Colonic mucosa (tissue), 4 donors: ENCODE measurements around the gene PPP2R5B. TPM values are rescaled to one million over a fixed set of nuclear protein-coding genes. Genes with fewer than 3 reads are reported as not detected.

Source experiments
- DNase-seq: peaks from one replicate; pipeline ENCODE4 v3.0.0-alpha.2; 2020
- H3K27ac ChIP-seq: fragments of 200-600 bp; one replicate; pipeline ENCODE4 v1.8.0; 2021
- H3K27me3 ChIP-seq: fragments of 200-600 bp; one replicate; pipeline ENCODE4 v1.8.0; 2021
- H3K36me3 ChIP-seq: fragments of 200-600 bp; one replicate; pipeline ENCODE4 v1.8.0; 2021
- H3K4me1 ChIP-seq: fragments of 200-600 bp; one replicate; pipeline ENCODE4 v1.8.0; 2021; ENCODE audit warnings: mild to moderate bottlenecking
- H3K4me3 ChIP-seq: fragments of 200-600 bp; one replicate; pipeline ENCODE4 v1.8.0; 2021
- H3K9ac ChIP-seq, 2 donors: one replicate each; pipeline ENCODE4 v1.7.0; 2013; ENCODE audit warnings: control low read depth in 2 of 2, low read depth in 2 of 2, low read length in 2 of 2
- H3K9me3 ChIP-seq: fragments of 200-600 bp; one replicate; pipeline ENCODE4 v1.8.0; 2021
- intact Hi-C: fragments of 100-400 bp; cut with DNase I; formaldehyde crosslinking; loops from one replicate; pipeline ENCODE4 v1.14.1; 2022
- total RNA-seq, 2 donors: library from RNA; stranded (reverse); fragmentation: NEBNext Ultra II Directional in 1 of 2; extraction: Animal tissue kit (Norgen Biotek cat#: 25700) in 1 of 2; gene quantifications; one replicate each; pipeline ENCODE4 v1.2.1, GENCODE V29; 2021
- TF ChIP-seq, protein P1 (sequence below): fragments of 200-600 bp; IDR thresholded peaks from one replicate; pipeline ENCODE4 v1.8.0; 2022; ENCODE audit warnings: antibody characterized with exemption, mild to moderate bottlenecking
- donor health status: healthy.
- donor health status: DM: no; HTN: no; CAD: no.
- donor health status: DM: no; HTN: no; CAD: no.

The PPP2R5B gene
- total RNA-seq, 2 donors from 2014 or later = 18.6 to 36.1 TPM

DNA sequence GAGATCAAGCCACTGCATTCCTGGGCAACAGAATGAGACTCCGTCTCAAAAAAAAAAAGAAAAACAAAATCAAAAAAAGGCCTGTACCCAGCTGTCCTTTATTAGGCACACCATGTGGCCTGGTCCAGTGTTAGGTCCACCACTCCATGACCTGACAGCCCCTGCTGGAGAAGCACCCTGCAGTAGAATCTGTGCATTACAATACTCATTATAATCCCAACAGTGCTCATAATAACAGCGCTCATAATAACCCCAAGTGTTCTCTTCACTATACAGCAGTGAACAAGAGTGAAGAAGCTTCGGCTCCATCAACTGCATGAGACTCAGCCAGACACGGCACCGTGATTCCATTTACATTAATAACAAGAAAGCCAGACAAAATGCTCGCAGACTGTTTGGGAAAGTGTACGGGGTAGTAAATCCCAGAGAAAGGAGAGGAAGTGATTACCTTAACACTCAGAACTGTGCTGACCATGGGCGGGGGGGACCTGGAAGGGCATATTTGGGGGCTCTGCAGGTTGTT is 37.2 kb upstream of the PPP2R5B start:
- TF ChIP-seq, protein P1, sequence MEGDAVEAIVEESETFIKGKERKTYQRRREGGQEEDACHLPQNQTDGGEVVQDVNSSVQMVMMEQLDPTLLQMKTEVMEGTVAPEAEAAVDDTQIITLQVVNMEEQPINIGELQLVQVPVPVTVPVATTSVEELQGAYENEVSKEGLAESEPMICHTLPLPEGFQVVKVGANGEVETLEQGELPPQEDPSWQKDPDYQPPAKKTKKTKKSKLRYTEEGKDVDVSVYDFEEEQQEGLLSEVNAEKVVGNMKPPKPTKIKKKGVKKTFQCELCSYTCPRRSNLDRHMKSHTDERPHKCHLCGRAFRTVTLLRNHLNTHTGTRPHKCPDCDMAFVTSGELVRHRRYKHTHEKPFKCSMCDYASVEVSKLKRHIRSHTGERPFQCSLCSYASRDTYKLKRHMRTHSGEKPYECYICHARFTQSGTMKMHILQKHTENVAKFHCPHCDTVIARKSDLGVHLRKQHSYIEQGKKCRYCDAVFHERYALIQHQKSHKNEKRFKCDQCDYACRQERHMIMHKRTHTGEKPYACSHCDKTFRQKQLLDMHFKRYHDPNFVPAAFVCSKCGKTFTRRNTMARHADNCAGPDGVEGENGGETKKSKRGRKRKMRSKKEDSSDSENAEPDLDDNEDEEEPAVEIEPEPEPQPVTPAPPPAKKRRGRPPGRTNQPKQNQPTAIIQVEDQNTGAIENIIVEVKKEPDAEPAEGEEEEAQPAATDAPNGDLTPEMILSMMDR = no peak
- Histone ChIP-seq H3K9me3 (no peaks in the 10 kb centered on the region), H3K4me1 (no peaks in the 10 kb centered on the region), H3K36me3 (no peaks in the 10 kb centered on the region), H3K27ac (peak overlapping the region; percentile 94), H3K4me3 (no peak overlapping the region), H3K9ac (peak overlapping the region in 1 of 2 donors; percentile 87), H3K27me3 (no peaks in the 10 kb centered on the region)
- DNase-seq = no peak
- intact Hi-C loops = no loop called here

DNA sequence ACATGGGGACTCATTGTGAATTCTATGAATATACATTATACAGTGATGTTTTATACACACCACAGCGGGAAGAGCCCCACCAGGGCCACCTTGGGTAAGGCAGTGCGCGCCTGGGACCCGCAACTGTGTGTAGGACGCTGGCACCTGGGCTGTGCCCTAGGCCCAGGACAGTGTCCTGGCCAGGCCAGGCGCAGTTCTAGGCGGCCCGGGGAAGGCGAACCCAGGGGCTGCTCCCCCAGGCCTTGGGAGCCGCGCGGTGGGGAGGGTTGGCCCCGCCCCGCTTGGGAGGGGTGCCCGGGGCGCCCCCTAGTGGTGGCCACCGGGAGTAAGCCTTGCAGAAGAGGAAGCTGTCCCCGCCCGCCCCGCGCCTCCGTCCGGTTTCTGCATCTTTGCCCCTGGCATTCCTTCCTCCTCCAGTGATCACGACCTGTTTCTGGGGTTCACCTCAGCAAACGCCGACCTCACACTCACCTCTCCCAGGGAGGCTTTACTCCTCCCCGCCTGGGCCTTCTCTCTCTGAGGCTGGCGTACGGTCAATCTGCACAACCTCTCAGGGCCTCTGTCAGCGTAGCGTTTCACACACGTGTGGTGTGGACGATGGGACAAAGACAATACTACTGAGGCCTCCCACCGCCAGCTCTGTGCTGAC is 36.6 kb upstream of the PPP2R5B start:
- no peaks in the 10 kb centered on the region for H3K9me3 ChIP-seq
- no peaks in the 10 kb centered on the region for H3K36me3 ChIP-seq
- no peak overlapping the region for H3K4me3 ChIP-seq
- H3K4me1 ChIP-seq = no peaks in the 10 kb centered on the region
- peak; percentile 92 for DNase-seq
- H3K9ac ChIP-seq = peak overlapping the region in 1 of 2 donors; percentile 87
- intact Hi-C loops = no loop called here
- TF ChIP-seq, protein P1 = peak; percentile 99
- peak overlapping the region; percentile 94 for H3K27ac ChIP-seq
- no peaks in the 10 kb centered on the region for H3K27me3 ChIP-seq

DNA sequence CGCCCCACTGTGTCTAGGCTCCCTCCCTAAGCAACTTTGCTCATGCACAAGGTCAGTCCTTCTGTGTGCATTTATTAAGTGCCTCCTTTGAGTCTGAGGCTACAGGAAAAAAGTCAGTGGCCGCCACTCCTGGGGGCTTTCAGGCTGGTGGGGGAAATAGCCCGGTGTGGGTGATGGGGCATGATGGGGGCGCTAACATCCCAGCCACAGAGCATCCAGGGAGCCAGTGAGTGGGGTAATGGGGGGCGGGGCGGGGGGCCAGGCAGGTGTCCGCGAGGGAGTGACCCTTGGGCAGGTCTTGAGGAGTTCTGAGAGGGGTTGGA is 36.1 kb upstream of the PPP2R5B start:
- H3K9ac ChIP-seq = peak overlapping the region in 1 of 2 donors; percentile 87
- no peaks in the 10 kb centered on the region for H3K36me3 ChIP-seq
- no peaks in the 10 kb centered on the region for H3K4me1 ChIP-seq
- DNase-seq = no peak
- H3K4me3 ChIP-seq = no peak overlapping the region
- intact Hi-C loops = no loop called here
- TF ChIP-seq, protein P1 = no peak
- H3K9me3 ChIP-seq = no peaks in the 10 kb centered on the region
- H3K27ac ChIP-seq = peak overlapping the region; percentile 94
- H3K27me3 ChIP-seq = no peaks in the 10 kb centered on the region

DNA sequence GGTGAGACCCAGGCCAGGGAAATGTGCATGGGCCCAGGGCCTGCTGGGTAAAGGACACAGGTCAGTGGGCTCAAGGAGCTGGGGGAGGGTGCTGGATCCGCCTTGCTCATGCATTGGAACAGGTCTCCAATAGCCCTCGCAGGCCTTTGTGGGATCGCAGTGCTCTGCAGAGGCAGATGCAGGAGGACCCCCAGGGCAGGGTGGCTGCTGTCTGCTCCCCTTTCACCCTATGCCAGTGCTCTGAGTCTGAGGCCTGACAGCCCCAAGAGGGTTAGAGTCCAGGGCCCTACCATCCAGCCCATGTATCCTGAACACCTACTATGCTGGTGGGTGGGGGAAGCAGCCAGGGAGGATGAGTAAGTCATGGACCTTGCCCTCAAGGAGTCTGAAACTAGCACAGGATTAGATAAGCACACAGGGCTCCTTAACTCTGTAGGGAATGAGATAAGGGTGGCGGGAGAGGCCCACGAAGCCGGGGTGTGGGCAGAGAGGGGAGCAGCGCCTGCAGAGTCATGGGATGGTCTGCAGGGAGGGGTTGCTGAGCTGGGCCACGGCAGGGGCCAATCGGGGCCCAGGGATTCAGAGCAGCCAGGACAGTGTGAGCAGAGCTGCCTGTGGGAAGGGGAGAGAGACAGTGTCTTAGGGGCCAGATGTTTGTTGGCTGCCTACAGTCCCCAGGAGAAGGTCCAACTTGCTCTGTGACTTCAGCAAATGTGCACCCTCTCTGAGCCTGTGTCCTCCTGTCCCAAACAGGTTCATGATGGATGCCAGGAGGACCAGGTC is 35.6 kb upstream of the PPP2R5B start:
- TF ChIP-seq, protein P1 = no peak

DNA sequence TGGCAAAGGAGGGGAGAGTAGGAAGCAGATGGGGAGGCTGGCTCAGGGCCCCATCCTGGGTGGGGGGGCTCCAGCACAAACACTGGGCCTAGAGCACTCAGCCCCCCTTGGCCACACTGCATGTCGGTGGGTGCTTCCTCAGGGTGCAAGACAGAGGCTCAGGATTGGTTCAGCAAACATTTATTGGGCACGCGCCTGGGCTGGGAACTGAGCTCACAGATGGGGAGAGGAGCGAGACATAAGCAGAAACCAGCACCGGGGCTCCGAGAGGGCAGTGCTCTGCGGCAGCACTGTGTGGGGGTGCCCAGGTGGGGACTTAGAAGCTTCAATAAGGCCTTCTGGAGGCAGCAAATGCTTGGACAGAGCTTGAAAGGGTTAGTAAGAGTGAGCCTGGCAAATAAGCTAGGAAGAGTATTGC is 34.0 kb upstream of the PPP2R5B start:
- Histone ChIP-seq H3K4me3 (peak overlapping the region; percentile 68), H3K27me3 (no peaks in the 10 kb centered on the region), H3K9ac (peak overlapping the region; percentile 88 to 97), H3K27ac (peak overlapping the region; percentile 94), H3K4me1 (no peaks in the 10 kb centered on the region), H3K36me3 (no peaks in the 10 kb centered on the region), H3K9me3 (no peaks in the 10 kb centered on the region)
- intact Hi-C loops = loop anchor here (5.0 kb wide), 1 partner anchor 103 kb away; no protein-coding TSS in a partner anchor
- peak; percentile 36 for DNase-seq
- TF ChIP-seq, protein P1 = no peak

More for the DNA sequence above, 35.6 kb upstream of the PPP2R5B start:
- intact Hi-C loops = no loop called here
- no peak overlapping the region for H3K4me3 ChIP-seq
- H3K27me3 ChIP-seq = no peaks in the 10 kb centered on the region
- peak; percentile 89 for DNase-seq
- H3K36me3 ChIP-seq = no peaks in the 10 kb centered on the region
- H3K9ac ChIP-seq = peak overlapping the region in 1 of 2 donors; percentile 87
- H3K9me3 ChIP-seq = no peaks in the 10 kb centered on the region
- peak overlapping the region; percentile 94 for H3K27ac ChIP-seq
- H3K4me1 ChIP-seq = no peaks in the 10 kb centered on the region
